Erythroblast (primary cell): Measurements from ENCODE around the gene GOLPH3.

Experiments used
- GATA1 ChIP-seq: IDR thresholded peaks from 2 replicates; pipeline ENCODE4 v1.6.1; 2011; ENCODE audit warnings: low read depth, mild to moderate bottlenecking, control low read depth, low read length, moderate library complexity
- POLR2A ChIP-seq: IDR thresholded peaks from 2 replicates; pipeline ENCODE4 v1.6.1; 2011; ENCODE audit warnings: mild to moderate bottlenecking, low read length

DNA sequence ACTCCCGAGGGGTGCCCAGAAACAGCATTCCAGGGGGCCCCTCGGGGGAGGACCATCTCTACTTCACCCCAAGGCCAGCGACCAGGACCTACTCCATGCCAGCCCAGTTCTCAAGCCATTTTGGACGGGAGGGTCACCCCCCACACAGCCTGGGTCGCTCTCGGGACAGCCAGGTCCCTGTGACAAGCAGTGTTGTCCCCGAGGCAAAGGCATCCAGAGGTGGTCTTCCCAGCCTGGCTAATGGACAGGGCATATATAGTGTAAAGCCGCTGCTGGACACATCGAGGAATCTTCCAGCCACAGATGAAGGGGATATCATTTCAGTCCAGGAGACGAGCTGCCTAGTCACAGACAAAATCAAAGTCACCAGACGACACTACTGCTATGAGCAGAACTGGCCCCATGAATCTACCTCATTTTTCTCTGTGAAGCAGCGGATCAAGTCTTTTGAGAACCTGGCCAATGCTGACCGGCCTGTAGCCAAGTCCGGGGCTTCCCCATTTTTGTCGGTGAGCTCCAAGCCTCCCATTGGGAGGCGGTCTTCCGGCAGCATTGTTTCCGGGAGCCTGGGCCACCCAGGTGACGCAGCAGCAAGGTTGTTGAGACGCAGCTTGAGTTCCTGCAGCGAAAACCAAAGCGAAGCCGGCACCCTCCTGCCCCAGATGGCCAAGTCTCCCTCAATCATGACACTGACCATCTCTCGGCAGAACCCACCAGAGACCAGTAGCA lies 83.9 kb downstream of the GOLPH3 start:
- TF ChIP-seq POLR2A (no peak), GATA1 (no peak)
